Cardiac septum (tissue), 1 donor: Measurements from ENCODE around the gene RAB3D. TPM values are rescaled to one million over a fixed set of nuclear protein-coding genes. Genes with fewer than 3 reads are reported as not detected.

ENCODE experiments used
- DNase-seq: peaks from one replicate; pipeline ENCODE4 v3.0.0-alpha.2; 2020; ENCODE audit warnings: low spot score
- intact Hi-C: fragments of 100-400 bp; cut with DNase I; formaldehyde crosslinking; loops from one replicate; pipeline ENCODE4 v1.14.0; 2022
- total RNA-seq: library from RNA; stranded (reverse); fragmentation: NEBNext Ultra II Directional; extraction: Animal tissue kit (Norgen Biotek cat#: 25700); gene quantifications from one replicate; pipeline ENCODE4 v1.2.1, GENCODE V29; 2021
- donor health status: DM: no; HTN: no; CAD: no.

Gene RAB3D
- total RNA-seq, 1 donor from 2014 or later = 7.4 TPM

DNA sequence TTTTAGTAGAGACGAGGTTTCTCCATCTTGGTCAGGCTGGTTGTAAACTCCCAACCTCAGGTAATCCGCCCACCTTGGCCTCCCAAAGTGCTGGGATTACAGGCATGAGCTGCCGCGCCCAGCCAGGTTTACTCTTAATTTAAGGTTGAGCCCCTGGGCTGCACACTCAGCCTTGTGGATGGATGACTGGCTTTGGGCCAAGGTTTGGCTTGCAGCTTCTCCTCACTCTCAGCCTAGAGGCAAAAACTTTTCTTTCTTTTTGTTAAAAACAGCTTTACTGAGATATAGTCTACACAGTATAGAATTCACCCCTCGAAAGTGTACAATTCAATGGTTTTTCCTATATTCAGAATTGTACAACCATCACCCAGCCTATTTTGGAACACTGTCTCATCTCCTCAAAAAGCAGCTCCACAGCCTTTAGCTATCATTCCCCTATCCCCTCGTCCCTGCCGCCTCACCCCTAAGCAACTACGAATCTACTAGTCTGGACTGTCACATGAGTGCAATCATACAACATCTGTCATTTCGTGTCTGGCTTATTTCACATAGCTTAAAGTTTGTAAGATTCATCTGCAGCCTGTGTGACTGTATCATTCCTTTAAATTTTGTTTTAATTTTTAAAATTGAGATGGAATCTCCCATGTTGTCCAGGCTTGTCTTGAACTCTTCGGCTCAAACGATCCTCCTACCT, 58.0 kb downstream of the RAB3D start:
- DNase-seq = no peak
- intact Hi-C loops = no loop called here

DNA sequence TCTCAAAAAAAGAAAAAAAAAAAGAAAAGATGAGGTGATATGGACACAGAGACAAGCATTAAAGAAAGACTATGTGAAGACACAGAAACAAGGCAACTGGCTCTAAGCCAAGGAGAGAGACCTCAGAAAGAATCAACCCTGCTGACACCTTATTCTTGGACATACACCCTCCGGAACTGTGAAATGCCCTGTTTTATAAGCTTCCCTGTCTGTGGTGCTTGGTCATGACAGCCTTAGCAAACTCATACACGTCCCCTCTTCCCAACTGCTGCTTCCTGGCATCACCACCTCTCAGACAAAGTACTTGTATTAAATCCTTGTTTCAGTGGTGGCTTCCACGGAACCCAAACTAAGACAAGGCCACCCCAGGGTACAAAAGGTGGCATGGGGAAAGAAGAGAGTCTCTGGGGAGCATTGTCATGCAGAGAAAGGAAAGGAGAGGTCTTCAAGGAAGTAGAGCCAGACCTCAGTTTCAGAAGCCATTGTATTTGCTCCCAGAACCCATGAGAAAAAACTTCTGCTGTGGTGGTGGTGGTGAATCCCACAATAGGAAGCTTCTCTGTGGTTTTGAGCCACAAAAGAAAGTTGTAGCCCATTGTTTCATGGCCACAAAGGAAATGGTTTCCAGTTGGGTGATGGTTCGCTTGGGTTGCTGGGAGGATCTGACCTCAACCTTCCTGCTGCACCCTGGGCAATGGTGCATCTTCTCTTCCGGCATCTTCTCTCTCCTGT, 59.8 kb downstream of the RAB3D start:
- intact Hi-C loops = no loop called here
- no peak for DNase-seq

DNA sequence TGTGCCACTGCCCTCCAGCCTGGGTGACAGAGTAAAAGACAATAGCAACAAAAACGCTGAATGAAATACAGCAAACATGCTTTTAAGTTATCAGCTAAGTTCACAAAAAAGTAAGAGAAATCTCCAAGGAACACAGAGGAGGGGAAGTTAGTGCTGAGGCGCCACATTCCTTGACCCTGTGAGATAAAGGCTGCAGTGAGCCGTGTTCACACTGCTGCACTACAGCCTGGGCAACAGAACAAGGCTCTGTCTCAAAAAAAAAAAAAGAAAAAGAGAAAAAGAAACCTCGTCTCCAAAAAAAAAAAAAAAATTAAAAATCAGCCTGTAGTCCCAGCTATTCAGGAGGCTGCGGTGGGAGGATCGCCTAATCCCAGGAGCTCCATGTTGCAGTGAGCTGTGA, 60.8 kb downstream of the RAB3D start:
- DNase-seq = no peak
- intact Hi-C loops = no loop called here

DNA sequence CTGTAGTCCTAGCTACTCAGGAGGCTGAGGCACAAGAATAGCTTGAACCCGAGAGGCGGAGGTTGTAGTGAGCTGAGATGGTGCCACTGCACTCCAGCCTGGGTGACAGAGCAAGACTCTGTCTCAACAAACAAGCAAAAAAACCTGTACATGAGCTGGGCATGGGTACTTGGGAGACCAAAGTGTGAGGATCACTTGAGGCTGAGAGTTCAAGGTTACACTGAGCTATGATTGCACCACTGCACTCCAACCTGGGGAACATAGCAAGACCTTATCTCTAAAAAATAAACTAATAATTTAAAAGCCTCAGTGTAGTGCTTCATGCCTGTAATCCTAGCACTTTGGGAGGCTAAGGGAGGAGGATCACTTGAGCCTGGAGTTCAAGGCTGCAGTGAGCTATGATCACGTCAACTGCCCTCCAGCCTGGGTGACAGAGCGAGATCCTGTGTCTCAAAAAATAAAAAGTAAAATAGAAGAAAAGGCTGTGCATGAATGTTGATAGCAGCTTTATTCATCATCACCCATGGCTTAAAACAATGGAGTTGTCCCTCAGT, 64.8 kb downstream of the RAB3D start:
- intact Hi-C loops = no loop called here
- DNase-seq = no peak

DNA sequence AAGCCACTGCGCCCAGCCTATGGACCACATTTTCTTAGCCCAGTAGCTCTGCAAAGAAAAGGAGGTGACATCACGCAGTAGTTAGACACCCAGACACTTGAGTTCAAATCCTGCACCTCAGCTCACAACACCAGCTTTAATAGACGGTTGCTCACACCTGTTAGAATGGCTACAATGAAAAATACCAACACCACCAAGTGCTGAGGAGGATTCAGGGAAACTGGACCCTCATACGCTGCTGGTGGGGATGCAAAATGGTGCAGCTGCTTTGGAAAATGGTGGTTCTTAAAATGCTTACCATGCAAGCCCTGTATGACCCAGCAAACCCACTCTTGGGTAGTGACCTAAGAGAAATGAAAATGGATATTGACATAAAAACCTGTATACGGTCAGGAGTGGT, 65.5 kb downstream of the RAB3D start:
- intact Hi-C loops = no loop called here
- DNase-seq = no peak

DNA sequence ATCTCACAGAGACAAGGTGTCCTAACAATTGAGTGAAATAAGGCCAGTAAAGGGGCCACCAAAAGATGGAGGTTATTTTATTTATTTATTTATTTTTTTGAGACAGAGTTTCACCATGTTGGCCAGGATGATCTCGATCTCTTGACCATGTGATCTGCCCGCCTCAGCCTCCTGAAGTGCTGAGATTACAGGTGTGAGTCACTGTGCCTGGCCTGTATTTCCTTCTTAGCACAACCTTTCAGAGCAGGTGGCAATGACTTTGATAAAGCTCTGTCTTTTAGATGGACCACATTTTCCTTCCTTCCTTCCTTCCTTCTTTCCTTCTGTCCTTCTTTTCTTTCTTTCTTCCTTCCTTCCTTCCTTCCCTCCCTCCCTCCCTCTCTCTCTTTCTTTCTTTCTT, 66.2 kb downstream of the RAB3D start:
- DNase-seq = no peak
- intact Hi-C loops = no loop called here

Other genes starting within 250 kb of the RAB3D start
- 3.8 TPM for gene SPC24, start 183.9 kb downstream of the RAB3D start, total RNA-seq
- gene KANK2, start 142.1 kb downstream of the RAB3D start, total RNA-seq = 499 TPM
- gene ANGPTL8, start 100.0 kb downstream of the RAB3D start, total RNA-seq = not detected
- gene DOCK6, start 77.1 kb downstream of the RAB3D start, total RNA-seq = 50.5 TPM
- gene TSPAN16, start 43.5 kb downstream of the RAB3D start, total RNA-seq = not detected
- gene TMEM205, start 6.6 kb upstream of the RAB3D start, total RNA-seq = 75.7 TPM
- 24.2 TPM for gene CCDC159, start 6.9 kb upstream of the RAB3D start, total RNA-seq
- gene PLPPR2, start 15.8 kb upstream of the RAB3D start, total RNA-seq = 19.3 TPM
- gene SWSAP1, start 35.0 kb upstream of the RAB3D start, total RNA-seq = 1.3 TPM
- 5.6 TPM for gene EPOR, start 44.7 kb upstream of the RAB3D start, total RNA-seq
- 5.8 TPM for gene RGL3, start 79.7 kb upstream of the RAB3D start, total RNA-seq
- 0.43 TPM for gene ODAD3, start 95.5 kb upstream of the RAB3D start, total RNA-seq
- 100 TPM for gene PRKCSH, start 96.0 kb upstream of the RAB3D start, total RNA-seq
- 0.89 TPM for gene ELAVL3, start 141.4 kb upstream of the RAB3D start, total RNA-seq
- gene ZNF653, start 166.2 kb upstream of the RAB3D start, total RNA-seq = 5.3 TPM
- gene ECSIT, start 189.5 kb upstream of the RAB3D start, total RNA-seq = 92.9 TPM
- 236 TPM for gene CNN1, start 199.2 kb upstream of the RAB3D start, total RNA-seq
- 32.1 TPM for gene ELOF1, start 219.6 kb upstream of the RAB3D start, total RNA-seq
- 1.5 TPM for gene ACP5, start 238.0 kb upstream of the RAB3D start, total RNA-seq